ENCODE measurements around the gene FZD7.

DNA sequence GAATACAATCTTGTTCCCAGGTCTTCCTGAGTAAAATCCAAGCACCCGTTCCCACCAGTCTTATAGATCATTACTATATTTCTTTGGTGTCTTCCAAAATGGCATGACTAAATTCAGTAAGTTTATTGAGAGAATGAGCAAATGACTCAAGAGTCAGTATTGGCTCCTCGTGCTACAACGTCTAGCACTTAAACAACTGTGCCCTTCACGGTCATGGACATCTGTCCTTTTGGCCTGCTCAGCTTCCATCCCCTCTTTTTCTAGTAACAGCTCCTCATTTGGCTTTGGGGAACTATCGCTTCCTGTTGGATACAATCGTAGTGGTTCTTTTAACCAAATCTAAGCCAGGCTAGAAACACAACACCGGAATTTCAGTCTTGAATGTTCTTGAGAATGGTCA is 24.1 kb upstream of the FZD7 start:
- TF ChIP-seq POLR2A (IDR thresholded peaks at IDR 0.05; ENCODE audit: low read length) (no peak), GATA1 (IDR thresholded peaks at IDR 0.05; ENCODE audit: low read depth, low read length) (no peak)

All from erythroblast (primary cell).